K562 (cell line): ENCODE results near the gene BTG2. TPM values are rescaled to one million over a fixed set of nuclear protein-coding genes. Genes with fewer than 3 reads are reported as not detected.
A peak's percentile ranks its signal among the peaks of the same experiment; 100 is the strongest.

Experiments
- BCL6 ChIP-seq: fragments of 250-450 bp; sonication (Bioruptor Pico); IDR thresholded peaks from 2 replicates; pipeline ENCODE4 v1.4.0; 2020
- CHCHD3 ChIP-seq: fragments of 250-450 bp; sonication (Bioruptor Pico); IDR thresholded peaks from 2 replicates; pipeline ENCODE4 v2.1.2; 2022; ENCODE audit warnings: mild to moderate bottlenecking
- DMBX1 ChIP-seq: fragments of 250-450 bp; sonication (Bioruptor Pico); IDR thresholded peaks from 2 replicates; pipeline ENCODE4 v1.8.0; 2022; ENCODE audit warnings: inconsistent platforms, mild to moderate bottlenecking, moderate library complexity, borderline replicate concordance
- PML ChIP-seq: IDR thresholded peaks from 2 replicates; pipeline ENCODE4 v1.6.1; 2012; ENCODE audit warnings: low read length, inconsistent platforms
- RBM14 ChIP-seq: fragments of 200-400 bp; formaldehyde crosslinking; IDR thresholded peaks from 2 replicates; pipeline ENCODE4 v1.6.1; 2018; ENCODE audit warnings: low read depth, mild to moderate bottlenecking, low read length, moderate library complexity, borderline replicate concordance; ENCODE audit not compliant: insufficient read depth
- RNF2 ChIP-seq: sonication (generic); IDR thresholded peaks from 2 replicates; pipeline ENCODE4 v1.6.1; 2016
- SRSF9 ChIP-seq: fragments of 200-400 bp; formaldehyde crosslinking; IDR thresholded peaks from 2 replicates; pipeline ENCODE4 v1.6.1; 2017; ENCODE audit warnings: low read depth, low read length, borderline replicate concordance
- ZBTB7A ChIP-seq: IDR thresholded peaks from 2 replicates; pipeline ENCODE4 v1.6.1; 2011; ENCODE audit warnings: low read depth, mild to moderate bottlenecking, low read length, moderate library complexity, borderline replicate concordance; ENCODE audit not compliant: control insufficient read depth
- ZEB2 ChIP-seq: fragments of 450-650 bp; IDR thresholded peaks from 2 replicates; pipeline ENCODE4 v1.6.1; 2016
- ZKSCAN1 ChIP-seq: fragments of 150-350 bp; IDR thresholded peaks from 2 replicates; pipeline ENCODE4 v1.6.1; 2016; ENCODE audit warnings: low read depth, low read length
- ZKSCAN8 ChIP-seq: fragments of 200-800 bp; sonication (Bioruptor generic); IDR thresholded peaks from 2 replicates; pipeline ENCODE4 v1.6.1; 2016; ENCODE audit warnings: missing genetic modification characterization, missing compliant biosample characterization
- ZNF133 ChIP-seq: fragments of 250-450 bp; sonication (Bioruptor Pico); IDR thresholded peaks from 2 replicates; pipeline ENCODE4 v1.4.0; 2020; ENCODE audit warnings: mild to moderate bottlenecking
- ZNF239 ChIP-seq: fragments of 250-450 bp; sonication (Bioruptor Pico); IDR thresholded peaks from 2 replicates; pipeline ENCODE4 v1.4.0; 2020; ENCODE audit warnings: mild to moderate bottlenecking
- ZNF3 ChIP-seq: fragments of 250-450 bp; sonication (Bioruptor Pico); IDR thresholded peaks from 2 replicates; pipeline ENCODE4 v1.5.0; 2021; ENCODE audit warnings: mild to moderate bottlenecking, moderate library complexity
- ZNF384 ChIP-seq: IDR thresholded peaks from 2 replicates; pipeline ENCODE4 v1.6.1; 2012; ENCODE audit warnings: low read depth, low read length, improper control_type of control experiment
- ZNF436 ChIP-seq: fragments of 250-450, 450-650 bp; sonication (Bioruptor Pico); formaldehyde crosslinking; IDR thresholded peaks from 2 replicates; pipeline ENCODE4 v1.7.0; 2020; ENCODE audit warnings: mild to moderate bottlenecking
- ZNF778 ChIP-seq: fragments of 450-650 bp; formaldehyde crosslinking; IDR thresholded peaks from 2 replicates; pipeline ENCODE4 v1.4.0; 2020; ENCODE audit warnings: mild to moderate bottlenecking, moderate library complexity
- polyA plus RNA-seq, 8 experiments: library from polyadenylated mRNA; depleted of rRNA in 4 of 8; stranded (reverse) in 5 of 8; unstranded in 3 of 8; fragments of >200 nt; fragmentation: Nextera tagmentation in 2 of 8; fragmentation: Illumina TruSeq in 1 of 8; extraction: Ambion mirVana in 2 of 8; extraction: Trizol in 1 of 8; gene quantifications; 2 replicates each; pipeline versions ENCODE4 v1.2.1 to v1.2.3, GENCODE V29; 2011 to 2014; ENCODE audit warnings: inconsistent platforms in 1 of 8, missing spikeins in 1 of 8
- total RNA-seq, 7 experiments: library from RNA; depleted of rRNA in 6 of 7; stranded (reverse); fragments of >200 nt in 6 of 7; fragmentation: Illumina TruSeq in 2 of 7; extraction: Trizol in 2 of 7; gene quantifications; 2 replicates each; pipeline versions ENCODE4 v1.2.1 to v1.2.3, GENCODE V29; 2011 to 2021; ENCODE audit warnings: low replicate concordance in 1 of 7
- TF ChIP-seq, protein P1 (sequence below), 2 experiments: fragments of 450-650 bp in 1 of 2; IDR thresholded peaks; 2 replicates each; pipeline ENCODE4 v1.6.1; 2011 to 2017; ENCODE audit warnings: low read depth in 2 of 2, antibody characterized with exemption in 1 of 2, borderline replicate concordance in 1 of 2, low read length in 1 of 2, mild to moderate bottlenecking in 1 of 2, mixed read lengths in 1 of 2; ENCODE audit not compliant: control insufficient read depth in 1 of 2
- TF ChIP-seq, protein P2 (sequence below), 3 experiments: fragments of 200-800 bp in 1 of 3; sonication (Bioruptor generic) in 1 of 3; sonication (generic) in 1 of 3; formaldehyde crosslinking in 1 of 3; IDR thresholded peaks; 2 replicates each; pipeline versions ENCODE4 v1.6.1 to v1.8.0; 2016 to 2022; ENCODE audit warnings: mild to moderate bottlenecking in 2 of 3, missing compliant biosample characterization in 2 of 3, missing genetic modification characterization in 2 of 3, missing genetic modification reagents in 1 of 3
- TF ChIP-seq, protein P3 (sequence below): fragments of 450-650 bp; IDR thresholded peaks from 2 replicates; pipeline ENCODE4 v1.7.1; 2018; ENCODE audit warnings: mild to moderate bottlenecking, low read depth; ENCODE audit not compliant: partially characterized antibody

BTG2 gene
- total and polyA plus RNA-seq, 9 of the 15 experiments (the other 6 are each of a cell fraction or from before 2014, with no cell fraction given): 2.3 to 41.9 (median 8.7) TPM

DNA sequence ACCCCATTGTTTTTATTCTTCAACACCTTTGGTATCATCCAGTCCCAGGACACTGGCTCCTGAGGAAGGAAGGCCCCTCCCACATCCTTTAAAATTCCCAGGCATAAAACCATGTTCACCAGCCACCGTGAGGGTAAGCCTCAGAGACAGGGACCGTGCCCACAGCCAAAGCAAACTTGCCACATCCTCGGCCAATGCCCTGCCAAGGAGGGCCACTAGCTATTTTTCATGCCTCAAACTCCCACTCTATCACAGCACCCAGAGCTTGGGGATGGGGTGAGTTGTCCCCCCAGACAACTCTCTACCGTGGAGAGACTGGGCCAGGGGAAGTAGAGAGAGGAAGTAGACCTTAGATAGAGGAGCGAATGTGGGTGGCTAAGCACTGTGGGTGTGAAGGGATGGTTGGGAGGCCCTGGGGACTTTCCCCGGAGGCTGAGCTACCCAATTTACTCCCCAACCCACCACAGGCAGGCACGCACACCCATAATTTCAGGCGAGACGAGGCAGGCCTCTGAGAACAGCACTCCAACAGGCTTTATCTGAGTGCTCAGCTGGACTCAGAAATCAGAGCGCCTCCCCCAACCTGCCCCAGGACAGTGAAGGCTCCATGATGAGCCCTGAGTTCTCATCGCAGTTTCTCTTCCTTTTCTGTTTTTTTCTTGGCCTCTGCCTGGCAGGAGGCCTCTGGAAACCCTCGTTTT, 15.9 kb upstream of the BTG2 start (continued):
- TF ChIP-seq ZBTB7A (peak; percentile 43; the same call in 1 of the 2 replicates), ZNF778 (CRISPR knock-in tag) (no peak), ZNF384 (no peak), ZEB2 (no peak), RBM14 (no peak), DMBX1 (peak; percentile 85; the same call in 1 of the 2 replicates), PML (no peak), ZNF436 (CRISPR knock-in tag) (no peak), BCL6 (CRISPR knock-in tag) (no peak), ZKSCAN8 (CRISPR knock-in tag) (no peak; the same call in none of the 2 replicates), ZNF133 (CRISPR knock-in tag) (no peak), CHCHD3 (CRISPR knock-in tag) (no peak), ZNF239 (CRISPR knock-in tag) (0 out of 2 replicates have a peak, but pooled peaks have one; percentile 12), SRSF9 (no peak), RNF2 (peak; percentile 57; the same call in 1 of the 2 replicates), ZKSCAN1 (no peak), ZNF3 (CRISPR knock-in tag) (no peak)
- TF ChIP-seq, protein P1, sequence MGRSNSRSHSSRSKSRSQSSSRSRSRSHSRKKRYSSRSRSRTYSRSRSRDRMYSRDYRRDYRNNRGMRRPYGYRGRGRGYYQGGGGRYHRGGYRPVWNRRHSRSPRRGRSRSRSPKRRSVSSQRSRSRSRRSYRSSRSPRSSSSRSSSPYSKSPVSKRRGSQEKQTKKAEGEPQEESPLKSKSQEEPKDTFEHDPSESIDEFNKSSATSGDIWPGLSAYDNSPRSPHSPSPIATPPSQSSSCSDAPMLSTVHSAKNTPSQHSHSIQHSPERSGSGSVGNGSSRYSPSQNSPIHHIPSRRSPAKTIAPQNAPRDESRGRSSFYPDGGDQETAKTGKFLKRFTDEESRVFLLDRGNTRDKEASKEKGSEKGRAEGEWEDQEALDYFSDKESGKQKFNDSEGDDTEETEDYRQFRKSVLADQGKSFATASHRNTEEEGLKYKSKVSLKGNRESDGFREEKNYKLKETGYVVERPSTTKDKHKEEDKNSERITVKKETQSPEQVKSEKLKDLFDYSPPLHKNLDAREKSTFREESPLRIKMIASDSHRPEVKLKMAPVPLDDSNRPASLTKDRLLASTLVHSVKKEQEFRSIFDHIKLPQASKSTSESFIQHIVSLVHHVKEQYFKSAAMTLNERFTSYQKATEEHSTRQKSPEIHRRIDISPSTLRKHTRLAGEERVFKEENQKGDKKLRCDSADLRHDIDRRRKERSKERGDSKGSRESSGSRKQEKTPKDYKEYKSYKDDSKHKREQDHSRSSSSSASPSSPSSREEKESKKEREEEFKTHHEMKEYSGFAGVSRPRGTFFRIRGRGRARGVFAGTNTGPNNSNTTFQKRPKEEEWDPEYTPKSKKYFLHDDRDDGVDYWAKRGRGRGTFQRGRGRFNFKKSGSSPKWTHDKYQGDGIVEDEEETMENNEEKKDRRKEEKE (IDR thresholded peaks at IDR 0.05; ENCODE audit: borderline replicate concordance in 1 of 2, control insufficient read depth in 1 of 2, low read depth in 2 of 2, low read length in 1 of 2): 0 out of 4 replicates have a peak, but pooled peaks of 1 of the 2 experiments have one; percentile 44
- TF ChIP-seq, protein P2, sequence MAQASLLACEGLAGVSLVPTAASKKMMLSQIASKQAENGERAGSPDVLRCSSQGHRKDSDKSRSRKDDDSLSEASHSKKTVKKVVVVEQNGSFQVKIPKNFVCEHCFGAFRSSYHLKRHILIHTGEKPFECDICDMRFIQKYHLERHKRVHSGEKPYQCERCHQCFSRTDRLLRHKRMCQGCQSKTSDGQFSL (CRISPR knock-in tag; IDR thresholded peaks at IDR 0.05): no peak
- TF ChIP-seq, protein P2 (tag; IDR thresholded peaks at IDR 0.05): no peak
- TF ChIP-seq, protein P3, sequence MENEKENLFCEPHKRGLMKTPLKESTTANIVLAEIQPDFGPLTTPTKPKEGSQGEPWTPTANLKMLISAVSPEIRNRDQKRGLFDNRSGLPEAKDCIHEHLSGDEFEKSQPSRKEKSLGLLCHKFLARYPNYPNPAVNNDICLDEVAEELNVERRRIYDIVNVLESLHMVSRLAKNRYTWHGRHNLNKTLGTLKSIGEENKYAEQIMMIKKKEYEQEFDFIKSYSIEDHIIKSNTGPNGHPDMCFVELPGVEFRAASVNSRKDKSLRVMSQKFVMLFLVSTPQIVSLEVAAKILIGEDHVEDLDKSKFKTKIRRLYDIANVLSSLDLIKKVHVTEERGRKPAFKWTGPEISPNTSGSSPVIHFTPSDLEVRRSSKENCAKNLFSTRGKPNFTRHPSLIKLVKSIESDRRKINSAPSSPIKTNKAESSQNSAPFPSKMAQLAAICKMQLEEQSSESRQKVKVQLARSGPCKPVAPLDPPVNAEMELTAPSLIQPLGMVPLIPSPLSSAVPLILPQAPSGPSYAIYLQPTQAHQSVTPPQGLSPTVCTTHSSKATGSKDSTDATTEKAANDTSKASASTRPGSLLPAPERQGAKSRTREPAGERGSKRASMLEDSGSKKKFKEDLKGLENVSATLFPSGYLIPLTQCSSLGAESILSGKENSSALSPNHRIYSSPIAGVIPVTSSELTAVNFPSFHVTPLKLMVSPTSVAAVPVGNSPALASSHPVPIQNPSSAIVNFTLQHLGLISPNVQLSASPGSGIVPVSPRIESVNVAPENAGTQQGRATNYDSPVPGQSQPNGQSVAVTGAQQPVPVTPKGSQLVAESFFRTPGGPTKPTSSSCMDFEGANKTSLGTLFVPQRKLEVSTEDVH: no peak
